ENCODE data around the gene HSBP1L1. TPM values are rescaled to one million over a fixed set of nuclear protein-coding genes. Genes with fewer than 3 reads are reported as not detected.

HSBP1L1 gene
- total RNA-seq, 2 experiments from 2014 or later: 14.2 to 14.8 TPM

- no peak overlapping the region for H3K4me3 Mint-ChIP-seq
- H3K27me3 Mint-ChIP-seq (ENCODE audit: low read depth): no peaks in the 10 kb centered on the region
- no peak overlapping the region for H3K27ac Mint-ChIP-seq
- CTCF ChIA-PET: interaction anchor here (0.5 kb wide), 1 partner anchor 296 kb away, joined by 4 read pairs; no protein-coding TSS in a partner anchor
- H3K36me3 Mint-ChIP-seq (ENCODE audit: low read depth): peaks cover 37% of the 10 kb centered on the region
- peaks cover 4% of the 10 kb centered on the region for H3K9me3 Mint-ChIP-seq
- intact Hi-C loops (cut with micrococcal nuclease): no loop called here
- H3K4me1 Mint-ChIP-seq (ENCODE audit: low read depth): peaks cover 26% of the 10 kb centered on the region
- DNase-seq: no peak
These were observed 21.4 kb upstream of the HSBP1L1 start for GRCh38 chr18:79942786-79943607.

- intact Hi-C loops (cut with micrococcal nuclease): no loop called here
- Mint-ChIP-seq H3K9me3 (no peaks in the 10 kb centered on the region), H3K27me3 (ENCODE audit: low read depth) (no peaks in the 10 kb centered on the region), H3K4me3 (no peak overlapping the region), H3K27ac (no peak overlapping the region), H3K4me1 (ENCODE audit: low read depth) (peaks cover 28% of the 10 kb centered on the region), H3K36me3 (ENCODE audit: low read depth) (peaks cover 32% of the 10 kb centered on the region)
- CTCF ChIA-PET: interaction anchor here (0.5 to 1.0 kb wide), 2 partner anchors 81 to 296 kb away, joined by 3 to 4 read pairs; no protein-coding TSS in a partner anchor
- no peak for DNase-seq
These were observed 20.8 kb upstream of the HSBP1L1 start for GRCh38 chr18:79943608-79944125.

- H3K27ac Mint-ChIP-seq: peak overlapping the region; percentile 30
- H3K9me3 Mint-ChIP-seq: no peaks in the 10 kb centered on the region
- CTCF ChIA-PET: interaction anchor here (1.0 kb wide), 1 partner anchor 80 kb away, joined by 3 read pairs; no protein-coding TSS in a partner anchor
- H3K36me3 Mint-ChIP-seq (ENCODE audit: low read depth): peaks cover 30% of the 10 kb centered on the region
- H3K27me3 Mint-ChIP-seq (ENCODE audit: low read depth): no peaks in the 10 kb centered on the region
- peaks cover 33% of the 10 kb centered on the region for H3K4me1 Mint-ChIP-seq (ENCODE audit: low read depth)
- intact Hi-C loops (cut with micrococcal nuclease): no loop called here
- peak; percentile 40 for DNase-seq
- no peak overlapping the region for H3K4me3 Mint-ChIP-seq
These were observed 20.2 kb upstream of the HSBP1L1 start for GRCh38 chr18:79944126-79944731.

- no peaks in the 10 kb centered on the region for H3K27me3 Mint-ChIP-seq (ENCODE audit: low read depth)
- no peaks in the 10 kb centered on the region for H3K9me3 Mint-ChIP-seq
- no peak overlapping the region for H3K27ac Mint-ChIP-seq
- CTCF ChIA-PET: interaction anchor here (1.0 kb wide), 2 partner anchors 41 to 80 kb away, joined by 3 read pairs; no protein-coding TSS in a partner anchor
- DNase-seq: no peak
- intact Hi-C loops (cut with micrococcal nuclease): no loop called here
- peaks cover 38% of the 10 kb centered on the region for H3K4me1 Mint-ChIP-seq (ENCODE audit: low read depth)
- peaks cover 28% of the 10 kb centered on the region for H3K36me3 Mint-ChIP-seq (ENCODE audit: low read depth)
- no peak overlapping the region for H3K4me3 Mint-ChIP-seq
These were observed 19.7 kb upstream of the HSBP1L1 start for GRCh38 chr18:79944746-79945117.

- H3K27me3 Mint-ChIP-seq (ENCODE audit: low read depth): no peaks in the 10 kb centered on the region
- CTCF ChIA-PET: interaction anchor here (0.6 to 1.0 kb wide), 2 partner anchors 40 to 416 kb away, joined by 3 read pairs; no protein-coding TSS in a partner anchor
- DNase-seq: no peak
- H3K27ac Mint-ChIP-seq: no peak overlapping the region
- H3K9me3 Mint-ChIP-seq: no peaks in the 10 kb centered on the region
- no peak overlapping the region for H3K4me3 Mint-ChIP-seq
- peaks cover 44% of the 10 kb centered on the region for H3K4me1 Mint-ChIP-seq (ENCODE audit: low read depth)
- intact Hi-C loops (cut with micrococcal nuclease): no loop called here
- H3K36me3 Mint-ChIP-seq (ENCODE audit: low read depth): peaks cover 22% of the 10 kb centered on the region
These were observed 19.1 kb upstream of the HSBP1L1 start for GRCh38 chr18:79945118-79946042.

- no peaks in the 10 kb centered on the region for H3K27me3 Mint-ChIP-seq (ENCODE audit: low read depth)
- no peak overlapping the region for H3K4me3 Mint-ChIP-seq
- intact Hi-C loops (cut with micrococcal nuclease): no loop called here
- H3K9me3 Mint-ChIP-seq: no peaks in the 10 kb centered on the region
- CTCF ChIA-PET: no interaction called here
- peaks cover 46% of the 10 kb centered on the region for H3K4me1 Mint-ChIP-seq (ENCODE audit: low read depth)
- H3K36me3 Mint-ChIP-seq (ENCODE audit: low read depth): peaks cover 11% of the 10 kb centered on the region
- H3K27ac Mint-ChIP-seq: no peak overlapping the region
- no peak for DNase-seq
These were observed 17.2 kb upstream of the HSBP1L1 start for GRCh38 chr18:79947054-79947755.

- no peak for DNase-seq
- H3K4me3 Mint-ChIP-seq: no peak overlapping the region
- CTCF ChIA-PET: no interaction called here
- H3K27me3 Mint-ChIP-seq (ENCODE audit: low read depth): no peaks in the 10 kb centered on the region
- H3K4me1 Mint-ChIP-seq (ENCODE audit: low read depth): peaks cover 46% of the 10 kb centered on the region
- intact Hi-C loops (cut with micrococcal nuclease): no loop called here
- no peaks in the 10 kb centered on the region for H3K9me3 Mint-ChIP-seq
- no peak overlapping the region for H3K27ac Mint-ChIP-seq
- peaks cover 8% of the 10 kb centered on the region for H3K36me3 Mint-ChIP-seq (ENCODE audit: low read depth)
These were observed 16.4 kb upstream of the HSBP1L1 start for GRCh38 chr18:79947881-79948610.

GRCh38 chr18:79948719-79949411 is 15.6 kb upstream of the HSBP1L1 start:
- intact Hi-C loops (cut with micrococcal nuclease): no loop called here
- no peaks in the 10 kb centered on the region for H3K9me3 Mint-ChIP-seq
- DNase-seq: no peak
- no peak overlapping the region for H3K27ac Mint-ChIP-seq
- H3K36me3 Mint-ChIP-seq (ENCODE audit: low read depth): peaks cover 8% of the 10 kb centered on the region
- no peak overlapping the region for H3K4me3 Mint-ChIP-seq
- CTCF ChIA-PET: no interaction called here
- H3K4me1 Mint-ChIP-seq (ENCODE audit: low read depth): peaks cover 46% of the 10 kb centered on the region
- no peaks in the 10 kb centered on the region for H3K27me3 Mint-ChIP-seq (ENCODE audit: low read depth)

GRCh38 chr18:79949697-79950487 is 14.6 kb upstream of the HSBP1L1 start:
- peaks cover 39% of the 10 kb centered on the region for H3K4me1 Mint-ChIP-seq (ENCODE audit: low read depth)
- CTCF ChIA-PET: no interaction called here
- H3K9me3 Mint-ChIP-seq: no peaks in the 10 kb centered on the region
- H3K36me3 Mint-ChIP-seq (ENCODE audit: low read depth): peaks cover 8% of the 10 kb centered on the region
- H3K27ac Mint-ChIP-seq: peak overlapping the region; percentile 55
- peak overlapping the region; percentile 78 for H3K4me3 Mint-ChIP-seq
- intact Hi-C loops (cut with micrococcal nuclease): loop anchor here (2.0 to 5.0 kb wide), 3 partner anchors 37 to 553 kb away; partner anchors contain the start of gene NFATC1
- peak; percentile 32 for DNase-seq
- no peaks in the 10 kb centered on the region for H3K27me3 Mint-ChIP-seq (ENCODE audit: low read depth)
